K562 (cell line): ENCODE data around the gene ZFP30. TPM values are rescaled to one million over a fixed set of nuclear protein-coding genes. Genes with fewer than 3 reads are reported as not detected.

Source experiments
- BDP1 ChIP-seq: IDR thresholded peaks from 3 replicates; pipeline ENCODE4 v1.6.1; 2011; ENCODE audit not compliant: insufficient read length, insufficient read depth
- CBFA2T3 ChIP-seq: fragments of 450-650 bp; IDR thresholded peaks from 2 replicates; pipeline ENCODE4 v1.6.1; 2017
- EGR1 ChIP-seq: fragments of 450-650 bp; conservative IDR thresholded peaks from 2 replicates; pipeline ENCODE4 v1.6.1; 2017; ENCODE audit warnings: mild to moderate bottlenecking
- FOXM1 ChIP-seq, 2 experiments: fragments of 450-650 bp in 1 of 2; sonication (generic) in 1 of 2; formaldehyde crosslinking in 1 of 2; IDR thresholded peaks; 2 replicates each; pipeline versions ENCODE4 v1.6.1 to v1.9.0; 2017 to 2022; ENCODE audit warnings: low read depth in 2 of 2, mild to moderate bottlenecking in 2 of 2, missing genetic modification reagents in 1 of 2, moderate library complexity in 1 of 2
- HNRNPUL1 ChIP-seq: fragments of 200-400 bp; formaldehyde crosslinking; IDR thresholded peaks from 2 replicates; pipeline ENCODE4 v1.6.1; 2017; ENCODE audit warnings: low read length
- PCBP1 ChIP-seq: fragments of 200-400 bp; formaldehyde crosslinking; IDR thresholded peaks from 2 replicates; pipeline ENCODE4 v1.6.1; 2018; ENCODE audit warnings: mild to moderate bottlenecking, low read depth, low read length; ENCODE audit not compliant: poor library complexity, severe bottlenecking
- PHF21A ChIP-seq: fragments of 450-650 bp; IDR thresholded peaks from 2 replicates; pipeline ENCODE4 v1.6.1; 2017; ENCODE audit warnings: low read depth, borderline replicate concordance
- RBM15 ChIP-seq: fragments of 200-400 bp; formaldehyde crosslinking; IDR thresholded peaks from 2 replicates; pipeline ENCODE4 v1.6.1; 2018; ENCODE audit warnings: mild to moderate bottlenecking, low read length, moderate library complexity; ENCODE audit not compliant: insufficient read depth
- RCOR1 ChIP-seq, 2 experiments: IDR thresholded peaks; 2 replicates each; pipeline ENCODE4 v1.6.1; 2012; ENCODE audit warnings: low read depth in 2 of 2, low read length in 2 of 2, borderline replicate concordance in 1 of 2, improper control_type of control experiment in 1 of 2
- SAFB ChIP-seq: fragments of 200-400 bp; formaldehyde crosslinking; IDR thresholded peaks from 2 replicates; pipeline ENCODE4 v1.6.1; 2017; ENCODE audit warnings: low read depth, low read length, borderline replicate concordance
- TAF9B ChIP-seq: fragments of 450-650 bp; IDR thresholded peaks from 2 replicates; pipeline ENCODE4 v1.6.1; 2018; ENCODE audit warnings: mild to moderate bottlenecking; ENCODE audit not compliant: partially characterized antibody
- TEAD2 ChIP-seq: fragments of 450-650 bp; IDR thresholded peaks from 2 replicates; pipeline ENCODE4 v1.6.1; 2016; ENCODE audit warnings: missing genetic modification characterization, control low read depth, missing compliant biosample characterization
- ZC3H4 ChIP-seq: sonication (generic); formaldehyde crosslinking; IDR thresholded peaks from 2 replicates; pipeline ENCODE4 v1.9.0; 2021; ENCODE audit warnings: missing genetic modification reagents, borderline replicate concordance
- ZNF23 ChIP-seq: fragments of 250-450 bp; sonication (Bioruptor Pico); IDR thresholded peaks from 2 replicates; pipeline ENCODE4 v1.4.0; 2020; ENCODE audit warnings: mild to moderate bottlenecking
- ZNF551 ChIP-seq: fragments of 250-450 bp; sonication (Bioruptor Pico); IDR thresholded peaks from 2 replicates; pipeline ENCODE4 v1.5.0; 2021; ENCODE audit warnings: mild to moderate bottlenecking, moderate library complexity
- ZNF696 ChIP-seq: fragments of 250-450 bp; sonication (Bioruptor Pico); conservative IDR thresholded peaks from 2 replicates; pipeline ENCODE4 v1.4.0; 2020; ENCODE audit warnings: mild to moderate bottlenecking, moderate library complexity
- polyA plus RNA-seq, 8 experiments: library from polyadenylated mRNA; depleted of rRNA in 4 of 8; stranded (reverse) in 5 of 8; unstranded in 3 of 8; fragments of >200 nt; fragmentation: Nextera tagmentation in 2 of 8; fragmentation: Illumina TruSeq in 1 of 8; extraction: Ambion mirVana in 2 of 8; extraction: Trizol in 1 of 8; gene quantifications; 2 replicates each; pipeline versions ENCODE4 v1.2.1 to v1.2.3, GENCODE V29; 2011 to 2014; ENCODE audit warnings: inconsistent platforms in 1 of 8, missing spikeins in 1 of 8
- total RNA-seq, 7 experiments: library from RNA; depleted of rRNA in 6 of 7; stranded (reverse); fragments of >200 nt in 6 of 7; fragmentation: Illumina TruSeq in 2 of 7; extraction: Trizol in 2 of 7; gene quantifications; 2 replicates each; pipeline versions ENCODE4 v1.2.1 to v1.2.3, GENCODE V29; 2011 to 2021; ENCODE audit warnings: low replicate concordance in 1 of 7
- TF ChIP-seq, protein P1 (sequence below): fragments of 250-450 bp; sonication (Bioruptor Pico); IDR thresholded peaks from 2 replicates; pipeline ENCODE4 v1.4.0; 2020; ENCODE audit warnings: mild to moderate bottlenecking, moderate library complexity

The ZFP30 gene
- total and polyA plus RNA-seq, 9 of the 15 experiments (the other 6 are each of a cell fraction or from before 2014, with no cell fraction given), result 1.1 to 11.3 (median 4.9) TPM

DNA sequence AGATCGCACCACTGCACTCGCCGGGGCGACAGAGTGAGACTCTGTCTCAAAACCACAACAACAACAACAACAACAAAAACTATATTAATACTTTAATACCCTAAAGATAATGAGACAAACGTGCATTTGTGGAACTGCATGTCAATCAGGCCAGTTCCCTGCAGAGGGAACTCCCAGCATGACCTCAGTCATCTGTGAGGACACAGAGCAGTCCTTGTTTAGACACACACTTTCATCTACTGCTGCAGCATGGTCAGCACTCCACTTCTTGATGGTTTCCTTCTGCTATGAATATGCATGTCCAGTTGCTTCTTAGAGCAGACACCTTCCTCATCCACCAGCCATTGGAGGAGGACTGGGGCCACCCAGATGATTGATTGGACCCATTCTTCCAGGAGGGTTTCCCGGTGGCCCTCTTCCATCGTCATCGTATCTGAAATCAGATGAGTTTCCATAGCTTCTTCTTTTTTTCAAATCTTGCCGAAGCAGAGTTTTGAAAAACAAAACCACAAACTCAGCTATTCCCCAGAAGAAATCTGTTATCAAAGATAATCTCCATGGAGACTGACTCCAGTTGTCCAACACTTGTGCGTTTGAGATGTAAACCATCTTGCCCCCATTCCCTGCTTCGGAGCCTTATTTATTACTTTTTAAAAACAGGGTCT lies 37.8 kb upstream of the ZFP30 start (continued):
- TF ChIP-seq HNRNPUL1 (no peak), BDP1 (no peak), TAF9B (no peak), EGR1 (no peak), SAFB (no peak), ZC3H4 (CRISPR knock-in tag) (no peak), TEAD2 (no peak), ZNF696 (CRISPR knock-in tag) (no peak), RCOR1 (IDR thresholded peaks at IDR 0.05; ENCODE audit: borderline replicate concordance in 1 of 2, low read depth in 2 of 2, low read length in 2 of 2) (peak in 1 of 2 experiments; percentile 63; a peak in 1 of 4 replicates), CBFA2T3 (peak; percentile 59; the same call in 1 of the 2 replicates), PCBP1 (no peak), FOXM1 (IDR thresholded peaks at IDR 0.05; ENCODE audit: low read depth) (peak; percentile 29; the same call in 1 of the 2 replicates), FOXM1 (CRISPR knock-in tag; IDR thresholded peaks at IDR 0.05; ENCODE audit: low read depth) (no peak), PHF21A (no peak), RBM15 (no peak), ZNF23 (CRISPR knock-in tag) (no peak), ZNF551 (no peak)
- TF ChIP-seq, protein P1, sequence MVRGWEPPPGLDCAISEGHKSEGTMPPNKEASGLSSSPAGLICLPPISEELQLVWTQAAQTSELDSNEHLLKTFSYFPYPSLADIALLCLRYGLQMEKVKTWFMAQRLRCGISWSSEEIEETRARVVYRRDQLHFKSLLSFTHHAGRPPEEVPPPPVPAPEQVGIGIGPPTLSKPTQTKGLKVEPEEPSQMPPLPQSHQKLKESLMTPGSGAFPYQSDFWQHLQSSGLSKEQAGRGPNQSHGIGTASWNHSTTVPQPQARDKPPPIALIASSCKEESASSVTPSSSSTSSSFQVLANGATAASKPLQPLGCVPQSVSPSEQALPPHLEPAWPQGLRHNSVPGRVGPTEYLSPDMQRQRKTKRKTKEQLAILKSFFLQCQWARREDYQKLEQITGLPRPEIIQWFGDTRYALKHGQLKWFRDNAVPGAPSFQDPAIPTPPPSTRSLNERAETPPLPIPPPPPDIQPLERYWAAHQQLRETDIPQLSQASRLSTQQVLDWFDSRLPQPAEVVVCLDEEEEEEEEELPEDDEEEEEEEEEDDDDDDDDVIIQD (CRISPR knock-in tag), result no peak
